Fibroblast of gingiva (primary cell): ENCODE data around the gene GALNT2.

Experiments used
- DNase-seq: peaks from one replicate; pipeline ENCODE4 v3.0.0-alpha.2; 2011; ENCODE audit warnings: low read depth

GALNT2 gene

GRCh38 chr1:230278871-230279582 is 212.0 kb downstream of the GALNT2 start:
- DNase-seq, result no peak

- no peak for DNase-seq
Observed at GRCh38 chr1:230279583-230279945, 212.5 kb downstream of the GALNT2 start.

GRCh38 chr1:230280054-230280795 is 213.2 kb downstream of the GALNT2 start:
- DNase-seq, result no peak

GRCh38 chr1:230280906-230281413 is 213.9 kb downstream of the GALNT2 start:
- DNase-seq, result no peak

GRCh38 chr1:230281556-230281955 is 214.5 kb downstream of the GALNT2 start:
- no peak for DNase-seq

GRCh38 chr1:230282157-230282556 is 215.1 kb downstream of the GALNT2 start:
- DNase-seq, result no peak

- DNase-seq, result no peak
Observed at GRCh38 chr1:230283678-230284077, 216.6 kb downstream of the GALNT2 start.

- DNase-seq, result no peak
Observed at GRCh38 chr1:230284891-230285290, 217.9 kb downstream of the GALNT2 start.

GRCh38 chr1:230285351-230285750 is 218.3 kb downstream of the GALNT2 start:
- no peak for DNase-seq

- no peak for DNase-seq
Observed at GRCh38 chr1:230286166-230286889, 219.3 kb downstream of the GALNT2 start.

GRCh38 chr1:230286890-230287269 is 219.8 kb downstream of the GALNT2 start:
- no peak for DNase-seq

- DNase-seq, result no peak
Observed at GRCh38 chr1:230287674-230288315, 220.8 kb downstream of the GALNT2 start.

- DNase-seq, result no peak
Observed at GRCh38 chr1:230288641-230289349, 221.8 kb downstream of the GALNT2 start.

- no peak for DNase-seq
Observed at GRCh38 chr1:230289350-230289644, 222.3 kb downstream of the GALNT2 start.

GRCh38 chr1:230291731-230292620 is 224.9 kb downstream of the GALNT2 start:
- no peak for DNase-seq

GRCh38 chr1:230292689-230293389 is 225.8 kb downstream of the GALNT2 start:
- no peak for DNase-seq

GRCh38 chr1:230293390-230293700 is 226.3 kb downstream of the GALNT2 start:
- no peak for DNase-seq

GRCh38 chr1:230295367-230295766 is 228.3 kb downstream of the GALNT2 start:
- DNase-seq, result no peak

- no peak for DNase-seq
Observed at GRCh38 chr1:230299191-230300006, 232.4 kb downstream of the GALNT2 start.
